Measurements from ENCODE around the gene CTDSPL. TPM values are rescaled to one million over a fixed set of nuclear protein-coding genes. Genes with fewer than 3 reads are reported as not detected.

The CTDSPL gene
- total RNA-seq, 4 donors from 2014 or later = 78.9 to 130 (median 111) TPM

DNA sequence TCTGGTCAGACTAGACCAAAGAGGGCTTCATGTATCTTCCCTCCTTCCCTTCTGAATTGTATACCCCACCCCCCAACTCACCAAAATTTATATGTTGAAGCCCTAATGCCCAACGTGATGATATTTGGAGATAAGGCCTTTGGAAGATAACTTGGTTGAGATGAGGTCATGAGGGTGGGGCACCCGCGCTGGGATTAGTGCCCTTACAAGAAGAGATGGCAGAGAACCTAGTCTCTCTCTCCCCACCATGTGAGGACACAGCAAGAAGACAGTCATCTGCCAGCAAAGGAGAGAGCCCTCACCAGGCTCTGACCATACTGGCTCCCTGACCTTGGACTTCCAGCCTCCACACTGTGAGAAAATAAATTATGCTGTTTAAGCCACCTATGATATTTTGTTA, 154.3 kb downstream of the CTDSPL start:
- no peak for DNase-seq (ENCODE audit: low spot score in 2 of 2)
- Histone ChIP-seq H3K4me1 (no peaks in the 10 kb centered on the region), H3K27me3 (no peaks in the 10 kb centered on the region), H3K9me3 (no peaks in the 10 kb centered on the region), H3K27ac (no peak overlapping the region), H3K4me3 (no peak overlapping the region), H3K36me3 (peaks cover 73% of the 10 kb centered on the region)
- WGBS = 94% methylated on average over 3 of the region's 3 CpGs
- TF ChIP-seq EP300 (IDR thresholded peaks at IDR 0.05) = no peak
- TF ChIP-seq POLR2AphosphoS5 (IDR thresholded peaks at IDR 0.05) = no peak
- TF ChIP-seq, protein P1, sequence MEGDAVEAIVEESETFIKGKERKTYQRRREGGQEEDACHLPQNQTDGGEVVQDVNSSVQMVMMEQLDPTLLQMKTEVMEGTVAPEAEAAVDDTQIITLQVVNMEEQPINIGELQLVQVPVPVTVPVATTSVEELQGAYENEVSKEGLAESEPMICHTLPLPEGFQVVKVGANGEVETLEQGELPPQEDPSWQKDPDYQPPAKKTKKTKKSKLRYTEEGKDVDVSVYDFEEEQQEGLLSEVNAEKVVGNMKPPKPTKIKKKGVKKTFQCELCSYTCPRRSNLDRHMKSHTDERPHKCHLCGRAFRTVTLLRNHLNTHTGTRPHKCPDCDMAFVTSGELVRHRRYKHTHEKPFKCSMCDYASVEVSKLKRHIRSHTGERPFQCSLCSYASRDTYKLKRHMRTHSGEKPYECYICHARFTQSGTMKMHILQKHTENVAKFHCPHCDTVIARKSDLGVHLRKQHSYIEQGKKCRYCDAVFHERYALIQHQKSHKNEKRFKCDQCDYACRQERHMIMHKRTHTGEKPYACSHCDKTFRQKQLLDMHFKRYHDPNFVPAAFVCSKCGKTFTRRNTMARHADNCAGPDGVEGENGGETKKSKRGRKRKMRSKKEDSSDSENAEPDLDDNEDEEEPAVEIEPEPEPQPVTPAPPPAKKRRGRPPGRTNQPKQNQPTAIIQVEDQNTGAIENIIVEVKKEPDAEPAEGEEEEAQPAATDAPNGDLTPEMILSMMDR (IDR thresholded peaks at IDR 0.05) = no peak
- no peak for TF ChIP-seq POLR2A (IDR thresholded peaks at IDR 0.05)

DNA sequence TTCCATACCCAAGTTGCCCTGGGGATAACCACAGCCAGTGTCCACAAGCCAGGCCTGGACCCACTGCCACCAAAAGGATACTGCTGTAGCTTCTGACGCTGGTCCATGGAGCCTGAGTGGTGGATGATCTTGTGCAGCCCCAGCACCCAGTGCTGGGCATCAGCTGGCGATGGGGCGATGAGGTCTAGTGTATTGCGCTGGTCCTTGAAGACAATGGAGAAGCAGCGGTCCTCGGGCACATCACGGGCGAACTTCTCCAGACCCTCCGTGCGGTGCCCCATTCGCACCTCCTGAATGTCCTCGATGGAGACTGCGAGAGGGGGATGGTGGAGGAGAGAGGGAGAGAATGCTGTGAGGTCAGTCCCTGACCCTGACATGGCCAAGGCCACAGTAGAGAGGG, 154.7 kb downstream of the CTDSPL start:
- no peak overlapping the region for H3K4me3 ChIP-seq
- DNase-seq (ENCODE audit: low spot score in 2 of 2) = no peak
- peaks cover 69% of the 10 kb centered on the region for H3K36me3 ChIP-seq
- H3K27me3 ChIP-seq = no peaks in the 10 kb centered on the region
- H3K4me1 ChIP-seq = no peaks in the 10 kb centered on the region
- TF ChIP-seq POLR2AphosphoS5 (IDR thresholded peaks at IDR 0.05) (no peak), POLR2A (IDR thresholded peaks at IDR 0.05) (no peak), EP300 (IDR thresholded peaks at IDR 0.05) (no peak)
- TF ChIP-seq, protein P1 (IDR thresholded peaks at IDR 0.05) = no peak
- H3K27ac ChIP-seq = no peak overlapping the region
- H3K9me3 ChIP-seq = no peaks in the 10 kb centered on the region
- 98% methylated on average over 13 of the region's 13 CpGs for WGBS

DNA sequence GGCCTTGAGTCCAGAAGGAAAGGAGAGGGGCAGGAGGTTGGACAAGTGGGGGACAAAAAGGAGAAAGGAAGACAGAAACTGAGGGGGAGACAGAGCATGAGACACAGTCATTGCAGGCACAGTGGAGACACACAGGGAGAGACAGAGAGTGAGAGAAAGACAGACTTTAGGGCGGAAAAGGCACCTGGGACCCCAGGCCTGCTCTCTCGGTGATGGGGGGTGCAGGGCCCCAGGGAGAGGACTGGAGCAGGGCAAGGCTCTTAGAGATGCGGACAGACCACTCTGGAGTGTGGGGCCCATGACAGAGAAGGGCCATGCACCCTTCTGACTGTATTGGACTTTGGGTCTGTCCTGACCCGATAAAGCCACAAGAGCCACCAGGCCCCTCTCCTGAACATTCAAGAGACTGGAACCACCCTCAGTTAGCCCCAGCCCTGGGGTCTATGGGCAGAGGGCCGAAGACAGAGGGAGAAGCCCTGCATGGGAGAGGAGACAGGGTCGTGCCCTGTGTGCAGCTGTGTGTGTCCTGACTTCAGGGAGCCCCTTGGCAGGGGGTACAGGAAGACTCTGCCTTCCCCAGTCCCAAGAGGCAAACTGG, 155.3 kb downstream of the CTDSPL start:
- no peak for DNase-seq (ENCODE audit: low spot score in 2 of 2)
- Histone ChIP-seq H3K4me1 (no peaks in the 10 kb centered on the region), H3K27ac (no peak overlapping the region), H3K9me3 (no peaks in the 10 kb centered on the region), H3K4me3 (no peak overlapping the region), H3K36me3 (peaks cover 67% of the 10 kb centered on the region), H3K27me3 (no peaks in the 10 kb centered on the region)
- TF ChIP-seq POLR2A (IDR thresholded peaks at IDR 0.05) (no peak), EP300 (IDR thresholded peaks at IDR 0.05) (no peak), POLR2AphosphoS5 (IDR thresholded peaks at IDR 0.05) (no peak)
- TF ChIP-seq, protein P1 (IDR thresholded peaks at IDR 0.05) = no peak
- 80% methylated on average over 6 of the region's 6 CpGs for WGBS

DNA sequence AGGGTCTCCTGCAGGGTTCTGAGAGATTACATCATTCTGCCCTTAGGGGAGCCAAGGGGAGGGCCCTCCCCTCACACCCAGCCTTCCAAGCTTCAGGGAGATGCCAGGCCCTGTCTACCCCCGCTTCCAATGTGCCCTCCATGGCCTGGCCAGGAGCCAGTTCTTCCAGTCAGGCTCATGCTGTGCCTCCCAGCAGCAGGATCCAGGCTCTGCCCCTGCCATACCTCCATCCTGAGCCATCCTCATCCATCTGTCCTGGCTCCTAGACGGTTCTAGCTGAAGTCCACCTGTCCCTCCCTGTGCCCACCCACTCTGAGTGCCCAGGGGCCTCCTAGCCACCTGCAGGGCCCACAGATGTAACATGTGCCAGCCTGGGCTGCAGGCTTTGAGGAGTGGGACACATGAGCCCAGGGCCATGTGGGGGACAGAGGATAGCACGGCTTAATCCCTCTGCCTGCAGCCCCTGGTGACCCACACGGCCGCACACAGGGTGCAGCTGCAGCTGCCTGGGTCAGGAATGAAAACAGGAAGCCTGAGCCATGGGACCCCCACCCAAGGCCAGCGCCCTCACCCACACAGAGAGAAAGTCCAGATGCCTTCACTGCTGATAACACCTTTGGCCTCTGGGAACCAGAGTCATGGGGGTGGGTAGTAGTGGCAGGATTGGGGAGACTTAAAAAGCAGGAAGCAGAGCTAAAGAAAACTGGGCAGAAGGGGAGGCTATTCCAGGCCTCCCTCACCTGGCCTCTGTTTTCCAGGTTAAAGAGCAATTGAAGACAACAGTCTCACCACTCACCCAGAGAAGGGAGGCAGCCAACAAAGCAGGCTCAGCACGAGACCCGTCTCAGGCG, 156.0 kb downstream of the CTDSPL start:
- Histone ChIP-seq H3K4me3 (no peak overlapping the region), H3K27me3 (no peaks in the 10 kb centered on the region), H3K36me3 (peaks cover 67% of the 10 kb centered on the region), H3K9me3 (no peaks in the 10 kb centered on the region), H3K27ac (no peak overlapping the region), H3K4me1 (peaks cover 5% of the 10 kb centered on the region)
- WGBS = 83% methylated on average over 7 of the region's 9 CpGs
- TF ChIP-seq, protein P1 (IDR thresholded peaks at IDR 0.05) = no peak
- TF ChIP-seq POLR2A (IDR thresholded peaks at IDR 0.05) (no peak), EP300 (IDR thresholded peaks at IDR 0.05) (no peak), POLR2AphosphoS5 (IDR thresholded peaks at IDR 0.05) (no peak)
- DNase-seq (ENCODE audit: low spot score in 2 of 2) = no peak

Measured in suprapubic skin (tissue), 4 donors.